ENCODE measurements around the gene GSG1L2. TPM values are rescaled to one million over a fixed set of nuclear protein-coding genes. Genes with fewer than 3 reads are reported as not detected.
"Not testable (repeated sequence)": the region's sequence is repeated elsewhere in the genome, so short reads cannot be mapped to it uniquely, and the experiment has no call there.

GSG1L2 gene
- total RNA-seq, 1 experiment from 2014 or later, result not detected

DNA sequence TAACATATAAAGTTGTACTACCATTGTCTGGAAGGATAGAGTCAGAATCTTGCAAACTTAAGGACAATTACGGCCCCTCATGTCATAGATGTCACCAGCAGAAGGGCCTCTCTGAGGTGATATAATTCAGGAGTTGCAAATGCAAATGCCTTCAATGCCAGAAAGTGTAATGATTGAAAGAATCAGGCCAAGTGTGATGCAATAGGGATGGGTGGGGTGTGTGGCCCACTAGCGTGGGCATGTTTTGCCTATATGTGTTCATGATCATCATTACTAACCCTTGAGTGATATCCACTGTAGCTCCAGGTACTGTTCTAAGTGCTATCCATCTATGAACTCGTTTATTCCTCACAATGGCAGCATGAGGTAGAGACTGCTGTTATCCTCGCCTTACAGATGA, 31.6 kb downstream of the GSG1L2 start:
- TF ChIP-seq, protein P1, sequence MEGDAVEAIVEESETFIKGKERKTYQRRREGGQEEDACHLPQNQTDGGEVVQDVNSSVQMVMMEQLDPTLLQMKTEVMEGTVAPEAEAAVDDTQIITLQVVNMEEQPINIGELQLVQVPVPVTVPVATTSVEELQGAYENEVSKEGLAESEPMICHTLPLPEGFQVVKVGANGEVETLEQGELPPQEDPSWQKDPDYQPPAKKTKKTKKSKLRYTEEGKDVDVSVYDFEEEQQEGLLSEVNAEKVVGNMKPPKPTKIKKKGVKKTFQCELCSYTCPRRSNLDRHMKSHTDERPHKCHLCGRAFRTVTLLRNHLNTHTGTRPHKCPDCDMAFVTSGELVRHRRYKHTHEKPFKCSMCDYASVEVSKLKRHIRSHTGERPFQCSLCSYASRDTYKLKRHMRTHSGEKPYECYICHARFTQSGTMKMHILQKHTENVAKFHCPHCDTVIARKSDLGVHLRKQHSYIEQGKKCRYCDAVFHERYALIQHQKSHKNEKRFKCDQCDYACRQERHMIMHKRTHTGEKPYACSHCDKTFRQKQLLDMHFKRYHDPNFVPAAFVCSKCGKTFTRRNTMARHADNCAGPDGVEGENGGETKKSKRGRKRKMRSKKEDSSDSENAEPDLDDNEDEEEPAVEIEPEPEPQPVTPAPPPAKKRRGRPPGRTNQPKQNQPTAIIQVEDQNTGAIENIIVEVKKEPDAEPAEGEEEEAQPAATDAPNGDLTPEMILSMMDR (conservative IDR thresholded peaks at IDR 0.05; ENCODE audit: low read depth, low read length), result no peak
- no peak for TF ChIP-seq EZH2phosphoT487 (IDR thresholded peaks at IDR 0.05; ENCODE audit: borderline replicate concordance, low read length)
- H4K20me1 ChIP-seq (ENCODE audit: low read length), result no peaks in the 10 kb centered on the region
- CTCF ChIA-PET, result no interaction called here

DNA sequence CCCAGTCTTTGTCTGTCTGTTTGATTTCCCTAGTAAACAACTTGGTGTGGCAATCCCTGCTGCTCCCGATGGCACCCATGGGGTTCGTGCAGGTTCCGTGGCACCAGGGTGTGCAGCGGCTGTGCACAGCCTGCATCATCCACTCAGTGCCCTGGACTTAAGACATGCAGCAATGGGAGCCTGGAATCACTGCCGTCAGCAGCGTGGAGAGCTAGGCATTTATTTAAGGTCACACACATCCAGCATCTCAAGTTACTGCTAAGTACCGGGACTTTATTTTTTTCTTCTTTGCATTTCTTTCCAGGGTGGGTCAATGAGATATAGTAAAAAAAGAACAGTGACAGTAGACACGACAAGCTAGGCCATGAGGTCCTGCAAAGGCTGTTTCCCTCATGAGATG, 33.3 kb downstream of the GSG1L2 start:
- Histone ChIP-seq H3F3A (ENCODE audit: low read length, unreplicated experiment) (no peaks in the 10 kb centered on the region), H3K79me2 (ENCODE audit: low read length) (no peaks in the 10 kb centered on the region), H2AFZ (ENCODE audit: low read length) (no peak overlapping the region), H3K9me3 (ENCODE audit: low read length) (no peaks in the 10 kb centered on the region), H3K27me3 (ENCODE audit: low read length) (no peaks in the 10 kb centered on the region), H3K36me3 (ENCODE audit: low read depth, low read length) (no peaks in the 10 kb centered on the region), H3K4me3 (ENCODE audit: low read length) (no peak overlapping the region), H3K4me2 (ENCODE audit: low read length) (no peak overlapping the region), H4K20me1 (ENCODE audit: low read length) (no peaks in the 10 kb centered on the region), H3K9me2 (replicated peaks; ENCODE audit: low read length) (no peaks in the 10 kb centered on the region), H3K27ac (ENCODE audit: low read length) (no peak overlapping the region), H3K4me1 (ENCODE audit: insufficient read depth, low read length) (no peaks in the 10 kb centered on the region), H3K9ac (ENCODE audit: low read length) (no peak overlapping the region)
- TF ChIP-seq, protein P1 (conservative IDR thresholded peaks at IDR 0.05; ENCODE audit: low read depth, low read length), result no peak
- TF ChIP-seq EZH2 (IDR thresholded peaks at IDR 0.05; ENCODE audit: low read length, unreplicated experiment) (no peak), EZH2phosphoT487 (IDR thresholded peaks at IDR 0.05; ENCODE audit: borderline replicate concordance, low read length) (no peak)
- BruUV-seq (replicated peaks), result no TSS peak
- ChIA-PET CTCF (no interaction called here), POLR2A (ENCODE audit: unreplicated experiment) (no interaction called here)
- intact Hi-C loops (cut with micrococcal nuclease), result no loop called here
- no peak for DNase-seq
- no peak for ATAC-seq

More for the DNA sequence above, 31.6 kb downstream of the GSG1L2 start:
- POLR2A ChIA-PET (ENCODE audit: unreplicated experiment), result no interaction called here
- Histone ChIP-seq H3K9me3 (ENCODE audit: low read length) (no peaks in the 10 kb centered on the region), H3K4me3 (ENCODE audit: low read length) (no peak overlapping the region), H3K4me1 (ENCODE audit: insufficient read depth, low read length) (no peaks in the 10 kb centered on the region), H2AFZ (ENCODE audit: low read length) (no peak overlapping the region), H3K27ac (ENCODE audit: low read length) (no peak overlapping the region), H3K27me3 (ENCODE audit: low read length) (no peaks in the 10 kb centered on the region), H3K9me2 (replicated peaks; ENCODE audit: low read length) (no peaks in the 10 kb centered on the region), H3K36me3 (ENCODE audit: low read depth, low read length) (no peaks in the 10 kb centered on the region), H3K9ac (ENCODE audit: low read length) (no peak overlapping the region), H3F3A (ENCODE audit: low read length, unreplicated experiment) (no peaks in the 10 kb centered on the region), H3K79me2 (ENCODE audit: low read length) (no peaks in the 10 kb centered on the region), H3K4me2 (ENCODE audit: low read length) (no peak overlapping the region)
- ATAC-seq (no peak), DNase-seq (no peak)
- intact Hi-C loops (cut with micrococcal nuclease), result no loop called here
- BruUV-seq (replicated peaks), result no TSS peak

DNA sequence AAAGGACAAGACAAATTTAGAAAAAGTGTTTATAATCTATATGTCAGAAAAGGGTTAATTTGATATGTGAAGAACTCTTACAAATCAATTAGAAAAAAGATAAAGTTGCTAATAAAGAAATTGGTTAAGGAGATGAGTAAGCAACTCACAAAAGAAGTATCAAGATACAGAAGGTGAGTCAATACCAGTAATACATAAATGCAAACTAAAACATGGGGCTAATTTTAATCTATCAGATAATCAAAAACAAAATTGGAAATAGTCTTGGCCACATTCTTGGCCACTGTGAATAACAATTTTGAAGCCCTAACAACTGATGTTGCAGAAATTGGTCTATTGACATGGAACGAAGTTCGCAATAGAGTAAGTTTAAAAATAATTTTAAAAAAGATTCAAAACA, 37.3 kb downstream of the GSG1L2 start:
- intact Hi-C loops (cut with micrococcal nuclease), result no loop called here
- Histone ChIP-seq H3K4me3 (ENCODE audit: low read length) (no peak overlapping the region), H3K79me2 (ENCODE audit: low read length) (no peaks in the 10 kb centered on the region), H3K9ac (ENCODE audit: low read length) (no peak overlapping the region), H3K27ac (ENCODE audit: low read length) (no peak overlapping the region), H3F3A (ENCODE audit: low read length, unreplicated experiment) (no peaks in the 10 kb centered on the region), H3K9me3 (ENCODE audit: low read length) (no peaks in the 10 kb centered on the region), H3K4me1 (ENCODE audit: insufficient read depth, low read length) (no peaks in the 10 kb centered on the region), H4K20me1 (ENCODE audit: low read length) (no peaks in the 10 kb centered on the region), H3K9me2 (replicated peaks; ENCODE audit: low read length) (no peaks in the 10 kb centered on the region), H3K36me3 (ENCODE audit: low read depth, low read length) (no peaks in the 10 kb centered on the region), H3K4me2 (ENCODE audit: low read length) (no peak overlapping the region), H2AFZ (ENCODE audit: low read length) (no peak overlapping the region), H3K27me3 (ENCODE audit: low read length) (peaks cover 33% of the 10 kb centered on the region)
- no TSS peak for BruUV-seq (replicated peaks)
- no peak for DNase-seq
- ATAC-seq, result no peak
- ChIA-PET CTCF (no interaction called here), POLR2A (ENCODE audit: unreplicated experiment) (no interaction called here)
- no peak for TF ChIP-seq EZH2phosphoT487 (IDR thresholded peaks at IDR 0.05; ENCODE audit: borderline replicate concordance, low read length)
- TF ChIP-seq, protein P1 (conservative IDR thresholded peaks at IDR 0.05; ENCODE audit: low read depth, low read length), result no peak
- no peak for TF ChIP-seq EZH2 (IDR thresholded peaks at IDR 0.05; ENCODE audit: low read length, unreplicated experiment)

DNA sequence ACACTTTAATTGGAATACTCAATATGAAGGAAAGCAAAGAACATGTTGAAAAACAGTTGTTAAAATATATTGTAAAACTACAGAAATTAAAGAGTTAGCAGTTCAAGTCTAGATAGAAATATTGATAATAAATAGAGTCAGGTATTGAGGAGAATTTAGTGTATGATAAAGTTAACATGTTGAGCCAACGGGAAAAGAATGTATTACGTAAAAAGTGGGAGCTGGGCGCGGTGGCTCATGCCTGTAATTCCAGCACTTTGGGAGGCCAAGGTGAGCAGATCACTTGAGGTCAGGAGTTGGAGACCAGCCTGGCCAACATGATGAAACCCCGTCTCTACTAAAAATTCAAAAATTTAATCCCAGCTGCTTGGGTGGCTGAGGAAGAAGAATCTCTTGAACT, 38.4 kb downstream of the GSG1L2 start:
- H3K4me3 ChIP-seq (ENCODE audit: low read length); DNase-seq; H3K4me1 ChIP-seq (ENCODE audit: insufficient read depth, low read length); H3K9me3 ChIP-seq (ENCODE audit: low read length); H3K36me3 ChIP-seq (ENCODE audit: low read depth, low read length); H3K79me2 ChIP-seq (ENCODE audit: low read length); H3K9ac ChIP-seq (ENCODE audit: low read length); POLR2A ChIA-PET (ENCODE audit: unreplicated experiment); H3F3A ChIP-seq (ENCODE audit: low read length, unreplicated experiment); H4K20me1 ChIP-seq (ENCODE audit: low read length); H3K4me2 ChIP-seq (ENCODE audit: low read length); H3K9me2 ChIP-seq (replicated peaks; ENCODE audit: low read length); ATAC-seq; CTCF ChIA-PET; H2AFZ ChIP-seq (ENCODE audit: low read length); intact Hi-C loops (cut with micrococcal nuclease); BruUV-seq (replicated peaks); H3K27ac ChIP-seq (ENCODE audit: low read length): not testable (repeated sequence)
- peaks cover 41% of the 10 kb centered on the region for H3K27me3 ChIP-seq (ENCODE audit: low read length)
